ENCODE data around the gene ABAT. TPM values are rescaled to one million over a fixed set of nuclear protein-coding genes. Genes with fewer than 3 reads are reported as not detected.

Gene ABAT
- total and polyA plus RNA-seq, 10 of the 15 experiments (the other 5 are each of a cell fraction or from before 2014, with no cell fraction given) = 1.0 to 10.6 (median 1.9) TPM

DNA sequence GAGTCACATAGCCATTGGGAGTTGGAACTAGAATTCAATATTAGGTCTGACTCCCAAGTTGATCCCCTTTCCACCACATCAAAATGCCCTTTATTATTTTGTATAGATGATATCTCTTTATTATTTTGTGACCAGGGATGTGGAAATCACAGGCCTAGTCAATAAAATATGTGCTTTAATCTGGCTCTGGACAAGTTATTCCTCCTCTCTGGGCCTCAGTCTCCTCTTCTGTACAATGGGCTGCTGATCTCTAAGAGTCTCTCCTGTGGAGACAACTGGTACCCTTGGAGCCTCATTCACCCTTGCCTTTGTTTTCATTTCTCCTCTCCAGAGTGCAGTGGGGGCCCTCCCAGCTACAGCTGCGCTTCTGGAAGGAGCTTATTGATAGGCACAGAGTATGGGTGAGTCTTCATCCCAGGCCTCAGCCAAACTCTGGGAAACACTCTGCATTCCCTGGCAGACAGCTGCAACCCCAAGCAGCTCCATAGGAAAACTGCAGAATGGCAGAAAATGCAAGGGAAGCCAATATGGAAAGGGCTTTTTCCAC lies 4.3 kb upstream of the ABAT start:
- peaks cover 2% of the 10 kb centered on the region for H3K4me1 ChIP-seq (ENCODE audit: control insufficient read depth, insufficient read depth, low read length)
- ChIA-PET POLR2A (no interaction called here), CTCF (interaction anchor here (1.1 to 1.5 kb wide), 3 partner anchors 10 to 469 kb away, joined by 3 to 4 read pairs (median 3); no protein-coding TSS in a partner anchor), SMC1A (ENCODE audit: uncharacterized antibody, unreplicated experiment) (interaction anchor here (1.0 to 1.3 kb wide), 4 partner anchors 8 to 36 kb away, joined by 3 to 4 read pairs (median 4); no protein-coding TSS in a partner anchor), RAD21 (ENCODE audit: unreplicated experiment) (no interaction called here)
- no peak overlapping the region for H3K9ac ChIP-seq (ENCODE audit: control insufficient read depth, insufficient read depth, low read length)
- no TSS peak for BruUV-seq (replicated peaks)
- no peak overlapping the region for H3K4me2 ChIP-seq (ENCODE audit: control insufficient read depth, insufficient read depth)
- H3K27me3 ChIP-seq (replicated peaks in 1 of 2; ENCODE audit: control insufficient read depth in 2 of 2, insufficient read depth in 2 of 2, low read length in 1 of 2) = no peaks in the 10 kb centered on the region
- DNase-seq (ENCODE audit: low read depth, low spot score) (no peak), FAIRE-seq (no peak), ATAC-seq (no peak)
- TF ChIP-seq SMAD1 (IDR thresholded peaks at IDR 0.05; ENCODE audit: low read depth, partially characterized antibody) (no peak), NR2C2 (IDR thresholded peaks at IDR 0.05; ENCODE audit: borderline replicate concordance, control insufficient read depth, insufficient read length, low read depth) (no peak), FOS (IDR thresholded peaks at IDR 0.05; ENCODE audit: borderline replicate concordance, extremely low read depth, insufficient read length) (no peak), TCF7 (IDR thresholded peaks at IDR 0.05; ENCODE audit: borderline replicate concordance) (no peak), DPF2 (IDR thresholded peaks at IDR 0.05) (no peak), RBBP5 (conservative IDR thresholded peaks at IDR 0.05) (no peak), HDAC2 (IDR thresholded peaks at IDR 0.05) (no peak), NRF1 (conservative IDR thresholded peaks at IDR 0.05; ENCODE audit: low read depth, low read length) (no peak), BCL11A (IDR thresholded peaks at IDR 0.05; ENCODE audit: low read depth, low read length) (no peak), SRF (IDR thresholded peaks at IDR 0.05; ENCODE audit: low read depth in 2 of 2, low read length in 2 of 2) (no peak), SIX5 (IDR thresholded peaks at IDR 0.05; ENCODE audit: low read depth, low read length, severe bottlenecking) (no peak), POU2F2 (IDR thresholded peaks at IDR 0.05; ENCODE audit: borderline replicate concordance, low read depth, low read length) (no peak), NR2F1 (conservative IDR thresholded peaks at IDR 0.05) (no peak), SMAD5 (IDR thresholded peaks at IDR 0.05; ENCODE audit: low read depth) (no peak), MYB (IDR thresholded peaks at IDR 0.05; ENCODE audit: borderline replicate concordance, low read depth, low read length) (no peak)
- TF ChIP-seq, protein P1, sequence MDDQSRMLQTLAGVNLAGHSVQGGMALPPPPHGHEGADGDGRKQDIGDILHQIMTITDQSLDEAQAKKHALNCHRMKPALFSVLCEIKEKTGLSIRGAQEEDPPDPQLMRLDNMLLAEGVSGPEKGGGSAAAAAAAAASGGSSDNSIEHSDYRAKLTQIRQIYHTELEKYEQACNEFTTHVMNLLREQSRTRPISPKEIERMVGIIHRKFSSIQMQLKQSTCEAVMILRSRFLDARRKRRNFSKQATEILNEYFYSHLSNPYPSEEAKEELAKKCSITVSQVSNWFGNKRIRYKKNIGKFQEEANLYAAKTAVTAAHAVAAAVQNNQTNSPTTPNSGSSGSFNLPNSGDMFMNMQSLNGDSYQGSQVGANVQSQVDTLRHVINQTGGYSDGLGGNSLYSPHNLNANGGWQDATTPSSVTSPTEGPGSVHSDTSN (IDR thresholded peaks at IDR 0.05; ENCODE audit: insufficient replicate concordance, low read depth, low read length) = no peak
- TF ChIP-seq, protein P2, sequence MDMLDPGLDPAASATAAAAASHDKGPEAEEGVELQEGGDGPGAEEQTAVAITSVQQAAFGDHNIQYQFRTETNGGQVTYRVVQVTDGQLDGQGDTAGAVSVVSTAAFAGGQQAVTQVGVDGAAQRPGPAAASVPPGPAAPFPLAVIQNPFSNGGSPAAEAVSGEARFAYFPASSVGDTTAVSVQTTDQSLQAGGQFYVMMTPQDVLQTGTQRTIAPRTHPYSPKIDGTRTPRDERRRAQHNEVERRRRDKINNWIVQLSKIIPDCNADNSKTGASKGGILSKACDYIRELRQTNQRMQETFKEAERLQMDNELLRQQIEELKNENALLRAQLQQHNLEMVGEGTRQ (IDR thresholded peaks at IDR 0.05; ENCODE audit: borderline replicate concordance, low read depth, low read length) = no peak
- no peak overlapping the region for H3K4me3 ChIP-seq
- in situ Hi-C loops (cut with MboI) (loop anchor here (5.0 kb wide), 1 partner anchor 477 kb away; no protein-coding TSS in a partner anchor), intact Hi-C loops (cut with micrococcal nuclease; ENCODE audit: unreplicated experiment) (no loop called here)
- H4K20me1 ChIP-seq (ENCODE audit: control insufficient read depth, insufficient read depth) = no peaks in the 10 kb centered on the region
- H3K36me3 ChIP-seq (ENCODE audit: control insufficient read depth in 2 of 2, insufficient read depth in 2 of 2, low read length in 1 of 2) = no peaks in the 10 kb centered on the region
- 0% methylated on average over 1 of the region's 1 CpG for whole genome bisulfite sequencing (ENCODE audit: insufficient coverage, insufficient replicate concordance, low lambda C conversion rate, missing lambda C conversion rate)
- H3K79me2 ChIP-seq (ENCODE audit: control insufficient read depth, insufficient read depth, low read length) = no peaks in the 10 kb centered on the region
- H3K9me3 ChIP-seq (replicated peaks; ENCODE audit: control insufficient read depth, insufficient read depth, low read length) = no peaks in the 10 kb centered on the region
- no peak overlapping the region for H2AFZ ChIP-seq (ENCODE audit: control insufficient read depth, low read depth, low read length)
- H3K27ac ChIP-seq (ENCODE audit: control insufficient read depth, insufficient read depth) = no peak overlapping the region

All from GM12878 (cell line).